ENCODE results near the gene C1QTNF1. TPM values are rescaled to one million over a fixed set of nuclear protein-coding genes. Genes with fewer than 3 reads are reported as not detected.

C1QTNF1 gene
- total RNA-seq, 3 donors from 2014 or later = 16.9 to 33.3 (median 22.1) TPM

DNA sequence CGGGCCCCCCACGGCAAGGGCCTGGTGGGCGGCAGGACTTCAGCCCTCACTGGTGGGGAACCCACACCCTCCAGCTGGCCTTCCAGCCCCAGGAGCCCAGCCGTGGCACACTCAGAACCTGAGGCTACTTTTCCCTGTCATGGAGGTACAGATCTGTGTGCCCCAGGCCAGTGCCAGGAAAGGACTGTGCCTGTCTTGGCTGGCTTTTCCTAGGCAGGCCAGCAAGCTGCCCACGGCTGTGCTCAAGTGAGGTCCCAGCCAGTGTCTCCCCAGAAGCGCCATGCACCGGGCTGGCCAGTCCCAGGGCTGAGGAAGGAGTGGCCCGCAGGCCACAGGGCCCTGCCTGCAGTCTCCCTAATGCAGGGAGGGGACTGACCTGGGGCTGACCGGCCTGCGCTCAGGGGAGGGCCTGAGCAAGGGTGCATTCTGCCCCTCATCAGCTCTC, 67.3 kb downstream of the C1QTNF1 start:
- ATAC-seq (no peak), DNase-seq (no peak)
- intact Hi-C loops (cut with DNase I, micrococcal nuclease) = no loop called here
- Histone ChIP-seq H3K9me3 (no peaks in the 10 kb centered on the region), H3K4me3 (no peak overlapping the region), H3K4me1 (ENCODE audit: low read depth) (no peaks in the 10 kb centered on the region), H3K36me3 (ENCODE audit: low read depth) (no peaks in the 10 kb centered on the region)
- TF ChIP-seq, protein P1, sequence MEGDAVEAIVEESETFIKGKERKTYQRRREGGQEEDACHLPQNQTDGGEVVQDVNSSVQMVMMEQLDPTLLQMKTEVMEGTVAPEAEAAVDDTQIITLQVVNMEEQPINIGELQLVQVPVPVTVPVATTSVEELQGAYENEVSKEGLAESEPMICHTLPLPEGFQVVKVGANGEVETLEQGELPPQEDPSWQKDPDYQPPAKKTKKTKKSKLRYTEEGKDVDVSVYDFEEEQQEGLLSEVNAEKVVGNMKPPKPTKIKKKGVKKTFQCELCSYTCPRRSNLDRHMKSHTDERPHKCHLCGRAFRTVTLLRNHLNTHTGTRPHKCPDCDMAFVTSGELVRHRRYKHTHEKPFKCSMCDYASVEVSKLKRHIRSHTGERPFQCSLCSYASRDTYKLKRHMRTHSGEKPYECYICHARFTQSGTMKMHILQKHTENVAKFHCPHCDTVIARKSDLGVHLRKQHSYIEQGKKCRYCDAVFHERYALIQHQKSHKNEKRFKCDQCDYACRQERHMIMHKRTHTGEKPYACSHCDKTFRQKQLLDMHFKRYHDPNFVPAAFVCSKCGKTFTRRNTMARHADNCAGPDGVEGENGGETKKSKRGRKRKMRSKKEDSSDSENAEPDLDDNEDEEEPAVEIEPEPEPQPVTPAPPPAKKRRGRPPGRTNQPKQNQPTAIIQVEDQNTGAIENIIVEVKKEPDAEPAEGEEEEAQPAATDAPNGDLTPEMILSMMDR (IDR thresholded peaks at IDR 0.05) = no peak

DNA sequence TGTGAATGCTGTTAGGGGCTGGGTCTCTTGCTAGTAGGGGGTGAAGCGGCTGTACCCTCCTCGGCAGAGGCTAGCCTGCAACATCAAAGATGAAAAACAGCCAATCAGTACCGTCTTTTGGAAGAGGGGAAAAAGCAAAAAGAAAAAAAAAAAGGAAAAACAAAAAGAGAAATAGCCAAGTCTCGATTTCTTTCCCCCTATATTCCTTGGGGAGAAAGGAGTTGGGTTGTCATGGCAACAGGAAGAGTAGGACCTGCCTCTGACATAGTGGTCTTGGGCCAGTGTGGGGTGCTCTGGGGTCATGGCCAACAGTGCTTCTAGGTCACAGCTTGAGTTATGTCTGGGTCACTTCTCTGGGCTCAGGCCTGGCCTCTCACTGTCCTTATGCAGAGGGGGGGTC, 68.6 kb downstream of the C1QTNF1 start:
- ATAC-seq (no peak), DNase-seq (no peak)
- TF ChIP-seq, protein P1 (IDR thresholded peaks at IDR 0.05) = no peak
- Histone ChIP-seq H3K36me3 (ENCODE audit: low read depth) (no peaks in the 10 kb centered on the region), H3K9me3 (no peaks in the 10 kb centered on the region), H3K4me3 (no peak overlapping the region), H3K4me1 (ENCODE audit: low read depth) (no peaks in the 10 kb centered on the region)
- intact Hi-C loops (cut with DNase I, micrococcal nuclease) = no loop called here

- no peaks in the 10 kb centered on the region for H3K4me1 ChIP-seq (ENCODE audit: low read depth)
- no peaks in the 10 kb centered on the region for H3K9me3 ChIP-seq
- intact Hi-C loops (cut with DNase I, micrococcal nuclease) = no loop called here
- no peaks in the 10 kb centered on the region for H3K36me3 ChIP-seq (ENCODE audit: low read depth)
- TF ChIP-seq, protein P1 (IDR thresholded peaks at IDR 0.05) = no peak
- no peak overlapping the region for H3K4me3 ChIP-seq
- DNase-seq (no peak), ATAC-seq (no peak)
Measured at GRCh38 chr17:79093270-79093669, 69.3 kb downstream of the C1QTNF1 start.

- Histone ChIP-seq H3K4me1 (ENCODE audit: low read depth) (no peaks in the 10 kb centered on the region), H3K4me3 (no peak overlapping the region), H3K9me3 (no peaks in the 10 kb centered on the region), H3K36me3 (ENCODE audit: low read depth) (no peaks in the 10 kb centered on the region)
- intact Hi-C loops (cut with DNase I, micrococcal nuclease) = no loop called here
- TF ChIP-seq, protein P1 (IDR thresholded peaks at IDR 0.05) = no peak
- ATAC-seq = no peak
- DNase-seq = no peak
Measured at GRCh38 chr17:79094261-79094660, 70.3 kb downstream of the C1QTNF1 start.

- intact Hi-C loops (cut with DNase I, micrococcal nuclease) = no loop called here
- ATAC-seq = no peak
- TF ChIP-seq, protein P1 (IDR thresholded peaks at IDR 0.05) = no peak
Measured at GRCh38 chr17:79095345-79096055, 71.5 kb downstream of the C1QTNF1 start.

More at GRCh38 chr17:79095345-79096055, 71.5 kb downstream of the C1QTNF1 start:
- Histone ChIP-seq H3K36me3 (ENCODE audit: low read depth) (no peaks in the 10 kb centered on the region), H3K4me1 (ENCODE audit: low read depth) (no peaks in the 10 kb centered on the region), H3K9me3 (no peaks in the 10 kb centered on the region), H3K4me3 (no peak overlapping the region)
- DNase-seq = no peak

All from mucosa of descending colon (tissue), 3 donors.